ENCODE results near the gene CELF6. TPM values are rescaled to one million over a fixed set of nuclear protein-coding genes. Genes with fewer than 3 reads are reported as not detected.

CELF6 gene
- polyA plus RNA-seq, 1 of the 3 experiments (the other 2 are of a cell fraction) = 0.20 TPM

- ChIA-PET CTCF (no interaction called here), POLR2A (interaction anchor here (0.8 kb wide), 1 partner anchor 14 kb away, joined by 4 read pairs; no protein-coding TSS in a partner anchor)
- H2AFZ ChIP-seq (ENCODE audit: low read depth) = no peak overlapping the region
- no peak for TF ChIP-seq PBX3 (IDR thresholded peaks at IDR 0.05)
- TF ChIP-seq RCOR1 (IDR thresholded peaks at IDR 0.05; ENCODE audit: low read length) = no peak
- TF ChIP-seq MEF2A (IDR thresholded peaks at IDR 0.05; ENCODE audit: borderline replicate concordance, low read depth) = no peak
- no peak for TF ChIP-seq IRF3 (IDR thresholded peaks at IDR 0.05; ENCODE audit: low read depth, low read length)
- no peak for TF ChIP-seq REST (IDR thresholded peaks at IDR 0.05; ENCODE audit: low read depth, low read length)
- no peak for TF ChIP-seq GABPA (IDR thresholded peaks at IDR 0.05; ENCODE audit: low read depth)
- no peaks in the 10 kb centered on the region for H3F3A ChIP-seq (replicated peaks; ENCODE audit: insufficient read depth)
- H4K20me1 ChIP-seq (ENCODE audit: insufficient read depth) = no peaks in the 10 kb centered on the region; the same call in 1 of the 2 replicates
- no peaks in the 10 kb centered on the region for H3K9me2 ChIP-seq
- H3K4me2 ChIP-seq = no peak overlapping the region
- DNase-seq = no peak
- peaks cover 0 to 9% of the 10 kb centered on the region in 2 experiments for H3K36me3 ChIP-seq (replicated peaks in 1 of 2; ENCODE audit: control insufficient read depth in 1 of 2, insufficient read depth in 2 of 2, low read length in 1 of 2)
- H3K9ac ChIP-seq = no peak overlapping the region
- no peaks in the 10 kb centered on the region for H3K27me3 ChIP-seq (ENCODE audit: insufficient read depth)
- H3K27ac ChIP-seq (ENCODE audit: low read depth in 2 of 2, low read length in 1 of 2) = no peak overlapping the region
- H3K9me3 ChIP-seq = no peaks in the 10 kb centered on the region
- peaks cover 10% of the 10 kb centered on the region for H3K79me2 ChIP-seq (ENCODE audit: insufficient read depth)
- no peak overlapping the region for H3K4me3 ChIP-seq (ENCODE audit: low read depth in 2 of 2, low read length in 1 of 2)
- WGBS (ENCODE audit: low lambda C conversion rate) = 97% methylated on average over 1 of the region's 1 CpG
- H3K4me1 ChIP-seq (ENCODE audit: control insufficient read depth in 1 of 2, insufficient read depth in 2 of 2, low read depth in 1 of 2, low read length in 1 of 2) = peaks cover 0 to 18% of the 10 kb centered on the region in 2 experiments; a peak in 2 of 4 replicates
These were observed 41.2 kb upstream of the CELF6 start for GRCh38 chr15:72361176-72361575.

GRCh38 chr15:72358650-72359171 lies 38.8 kb upstream of the CELF6 start:
- POLR2A ChIA-PET = no interaction called here
- Histone ChIP-seq H3K9me3 (no peaks in the 10 kb centered on the region), H3K4me1 (ENCODE audit: control insufficient read depth in 1 of 2, insufficient read depth in 2 of 2, low read depth in 1 of 2, low read length in 1 of 2) (peaks cover 0 to 18% of the 10 kb centered on the region in 2 experiments; a peak in 2 of 4 replicates), H3K36me3 (replicated peaks in 1 of 2; ENCODE audit: control insufficient read depth in 1 of 2, insufficient read depth in 2 of 2, low read length in 1 of 2) (peaks cover 2 to 29% of the 10 kb centered on the region in 2 experiments), H4K20me1 (ENCODE audit: insufficient read depth) (no peaks in the 10 kb centered on the region; the same call in 1 of the 2 replicates), H2AFZ (ENCODE audit: low read depth) (no peak overlapping the region), H3K27me3 (ENCODE audit: insufficient read depth) (no peaks in the 10 kb centered on the region), H3K4me2 (peak overlapping the region; percentile 18; the same call in 1 of the 2 replicates), H3K9me2 (no peaks in the 10 kb centered on the region), H3K4me3 (ENCODE audit: low read depth in 2 of 2, low read length in 1 of 2) (no peak overlapping the region), H3K27ac (ENCODE audit: low read depth in 2 of 2, low read length in 1 of 2) (peak overlapping the region; percentile 28 to 77; a peak in 2 of 4 replicates), H3K9ac (no peak overlapping the region), H3F3A (replicated peaks; ENCODE audit: insufficient read depth) (no peaks in the 10 kb centered on the region), H3K79me2 (ENCODE audit: insufficient read depth) (peaks cover 10% of the 10 kb centered on the region)
- CTCF ChIA-PET = interaction anchor here (0.6 to 1.4 kb wide), 2 partner anchors 11 to 46 kb away, joined by 3 to 5 read pairs; no protein-coding TSS in a partner anchor
- DNase-seq = peak; percentile 35
- TF ChIP-seq PBX3 (IDR thresholded peaks at IDR 0.05) (no peak), RCOR1 (IDR thresholded peaks at IDR 0.05; ENCODE audit: low read length) (no peak), MXI1 (IDR thresholded peaks at IDR 0.05; ENCODE audit: low read depth, low read length) (peak; percentile 96), FOXM1 (IDR thresholded peaks at IDR 0.05; ENCODE audit: low read depth) (no peak), EZH2phosphoT487 (IDR thresholded peaks at IDR 0.05; ENCODE audit: borderline replicate concordance, low read depth) (no peak), NRF1 (IDR thresholded peaks at IDR 0.05; ENCODE audit: low read depth, low read length) (no peak), EP300 (IDR thresholded peaks at IDR 0.05; ENCODE audit: borderline replicate concordance in 1 of 2, low read depth in 1 of 2, low read length in 1 of 2) (peak in 1 of 2 experiments; percentile 41; a peak in 1 of 4 replicates)
- WGBS (ENCODE audit: low lambda C conversion rate) = 53% methylated on average over 7 of the region's 7 CpGs
